ENCODE measurements around the gene DOCK6.
"Not testable (repeated sequence)": the region's sequence is repeated elsewhere in the genome, so short reads cannot be mapped to it uniquely, and the experiment has no call there.

Gene DOCK6

DNA sequence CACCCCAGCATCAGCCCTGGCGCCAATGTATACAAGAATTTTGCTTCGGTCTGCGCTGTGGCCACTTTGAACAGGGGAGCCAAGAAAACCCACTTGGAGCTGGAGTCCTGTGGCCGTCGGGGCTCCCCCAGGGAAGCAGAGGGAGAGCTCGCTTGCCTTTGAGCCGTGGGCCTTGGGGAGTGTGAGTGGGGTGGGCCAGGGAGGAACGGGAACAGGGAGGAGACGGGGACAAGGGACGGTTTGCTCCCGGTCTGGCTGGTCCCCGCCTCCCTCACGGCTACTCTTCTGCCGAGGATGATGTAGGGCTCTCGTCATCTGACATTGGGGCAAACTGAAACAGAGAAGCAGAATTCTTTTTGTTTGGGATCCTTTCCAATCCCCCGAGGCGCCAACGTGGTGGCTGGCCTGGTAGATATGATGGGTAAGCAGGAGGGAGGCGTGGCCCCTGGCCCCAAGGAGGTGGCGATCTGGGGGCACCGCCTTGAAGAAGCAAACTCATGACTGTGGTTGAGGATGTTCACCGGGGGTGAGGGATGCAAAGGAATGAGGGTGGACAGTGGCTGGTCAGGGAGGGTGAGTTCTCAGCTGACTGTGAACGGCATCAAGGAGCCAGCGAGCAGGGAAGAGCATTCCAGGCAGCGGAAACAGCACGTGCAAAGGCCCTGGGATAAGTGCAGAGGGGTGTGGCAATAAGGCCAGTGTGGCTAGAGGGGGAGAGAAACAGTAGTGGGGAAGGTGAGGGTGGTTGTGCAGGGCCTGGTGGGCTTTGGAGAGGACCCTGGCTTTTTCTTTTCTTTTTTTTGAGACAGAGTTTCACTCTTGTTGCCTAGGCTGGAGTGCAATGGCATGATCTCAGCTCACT, 95.8 kb downstream of the DOCK6 start:
- DNase-seq: no peak

DNA sequence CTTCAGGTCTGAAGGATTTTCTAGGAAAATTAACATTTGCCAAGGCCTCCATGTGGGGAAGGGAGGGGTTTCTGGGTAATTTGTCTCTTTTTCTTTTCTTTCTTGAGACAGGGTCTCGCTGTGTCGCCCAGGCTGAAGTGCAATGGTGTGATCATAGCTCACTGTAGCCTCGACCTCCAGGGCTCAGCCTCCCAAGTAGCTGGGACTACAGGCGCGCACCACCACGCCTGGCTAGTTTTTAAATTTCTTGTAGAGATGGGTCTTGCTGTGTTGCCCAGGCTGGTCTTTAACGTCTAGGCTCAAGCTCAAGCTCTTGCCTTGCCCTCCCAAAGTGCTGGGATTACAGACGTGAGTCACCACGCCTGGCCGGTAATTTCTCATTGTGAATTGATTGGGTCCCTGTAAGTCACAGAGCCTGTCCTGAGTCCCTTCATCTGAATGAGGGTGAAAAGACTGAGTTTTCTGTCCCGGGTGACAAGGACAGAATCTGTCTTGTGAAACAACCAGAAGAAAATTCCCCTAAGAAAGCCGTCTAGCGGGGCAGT, 96.8 kb downstream of the DOCK6 start:
- DNase-seq: no peak

DNA sequence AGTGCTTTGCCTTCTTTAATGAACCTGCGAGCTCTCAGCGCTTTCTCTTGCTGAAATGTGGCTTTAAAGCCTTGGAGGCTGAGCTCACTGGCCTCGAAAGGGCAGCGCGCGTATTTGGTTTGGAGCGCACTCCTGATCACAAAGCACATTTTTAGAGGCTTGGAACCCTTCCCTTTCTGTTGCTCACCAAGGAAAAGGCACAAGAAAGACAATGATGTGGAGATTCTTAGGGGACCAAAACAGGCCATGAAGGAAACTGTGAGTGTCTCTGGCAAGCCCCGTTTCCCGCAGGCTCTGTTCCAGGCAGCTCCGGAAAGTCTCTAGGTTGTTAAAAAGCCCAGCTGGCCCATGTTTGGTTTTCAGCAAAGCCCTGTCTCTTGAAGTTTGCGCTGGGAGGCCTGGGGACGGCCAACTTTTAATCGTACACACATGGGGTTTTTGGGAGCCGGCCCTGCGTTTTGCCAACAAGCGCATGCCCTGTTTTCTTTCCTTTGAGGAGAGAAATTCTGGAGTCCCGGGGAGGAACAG, 97.4 kb downstream of the DOCK6 start:
- no peak for DNase-seq

DNA sequence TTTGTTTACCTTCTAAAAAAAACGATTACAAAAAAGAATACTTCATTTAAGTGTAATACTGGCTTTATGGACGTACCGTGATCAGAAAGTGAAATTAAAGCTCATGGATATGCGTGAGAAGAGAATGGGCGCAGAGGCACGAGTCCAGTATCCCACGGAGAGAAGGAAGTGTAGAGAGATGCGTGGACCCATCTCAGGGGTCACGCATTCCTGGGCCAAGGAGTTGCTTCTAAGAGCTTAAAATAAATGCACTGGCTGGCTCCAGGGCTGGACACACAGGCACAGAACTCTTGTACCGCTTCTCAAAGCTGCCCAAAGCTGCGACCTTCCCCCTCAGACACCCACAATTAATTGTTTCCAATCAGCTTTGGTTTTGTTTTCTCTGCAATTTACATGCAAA, 98.0 kb downstream of the DOCK6 start:
- no peak for DNase-seq

DNA sequence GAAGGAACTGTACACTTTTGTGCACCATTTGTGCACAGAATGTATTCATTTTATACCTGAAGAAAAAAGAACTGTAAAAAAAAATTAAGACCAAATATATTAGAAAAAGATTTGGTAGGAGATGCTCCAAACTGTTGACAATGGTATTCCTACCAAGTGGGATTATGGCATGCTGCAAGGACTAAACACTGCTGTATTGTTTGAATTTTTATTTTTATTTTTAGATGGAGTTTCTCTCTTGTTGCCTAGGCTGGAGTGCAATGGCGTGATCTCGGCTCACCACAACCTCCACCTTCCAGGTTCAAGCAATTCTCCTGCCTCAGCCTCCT, 101.9 kb downstream of the DOCK6 start:
- not testable (repeated sequence) for DNase-seq

DNA sequence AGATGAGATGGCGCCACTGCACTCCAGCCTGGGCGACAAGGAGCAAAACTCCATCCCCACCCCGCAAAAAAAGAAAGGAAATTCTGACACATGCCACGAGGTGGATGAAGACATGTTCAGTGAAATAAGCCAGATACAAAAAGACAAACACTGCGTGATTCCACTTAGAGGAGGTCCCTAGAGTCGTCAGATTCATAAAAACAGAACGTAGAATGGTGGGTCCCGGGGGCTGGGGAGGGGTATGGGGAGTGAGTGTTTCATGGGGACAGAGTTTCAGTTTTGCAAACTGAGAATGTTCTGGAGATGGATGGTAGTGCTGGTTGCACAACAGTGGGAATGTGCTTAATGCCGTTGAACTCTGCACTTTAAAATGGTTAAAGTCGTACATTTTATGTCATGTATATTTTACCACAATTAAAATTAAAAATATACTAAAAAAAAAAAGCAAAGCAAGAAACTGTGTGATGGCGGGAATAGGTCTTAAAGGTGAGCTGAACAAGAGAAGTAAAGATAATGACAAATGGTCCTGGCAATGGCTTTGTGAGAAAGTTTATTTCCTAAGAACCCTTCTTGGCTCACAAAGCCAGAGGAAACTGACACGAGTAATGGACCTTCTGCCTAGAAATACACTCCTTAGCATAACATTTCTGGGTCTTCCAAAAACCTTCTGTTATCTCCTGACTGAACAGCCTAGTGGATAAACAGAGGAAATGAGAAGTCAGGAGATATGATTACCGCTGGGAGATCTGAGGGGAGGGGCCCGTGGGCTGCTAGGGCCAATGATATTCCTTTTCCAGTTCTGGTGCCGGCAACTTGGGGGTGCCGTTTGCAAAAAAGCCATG, 102.5 kb downstream of the DOCK6 start:
- DNase-seq: no peak

DNA sequence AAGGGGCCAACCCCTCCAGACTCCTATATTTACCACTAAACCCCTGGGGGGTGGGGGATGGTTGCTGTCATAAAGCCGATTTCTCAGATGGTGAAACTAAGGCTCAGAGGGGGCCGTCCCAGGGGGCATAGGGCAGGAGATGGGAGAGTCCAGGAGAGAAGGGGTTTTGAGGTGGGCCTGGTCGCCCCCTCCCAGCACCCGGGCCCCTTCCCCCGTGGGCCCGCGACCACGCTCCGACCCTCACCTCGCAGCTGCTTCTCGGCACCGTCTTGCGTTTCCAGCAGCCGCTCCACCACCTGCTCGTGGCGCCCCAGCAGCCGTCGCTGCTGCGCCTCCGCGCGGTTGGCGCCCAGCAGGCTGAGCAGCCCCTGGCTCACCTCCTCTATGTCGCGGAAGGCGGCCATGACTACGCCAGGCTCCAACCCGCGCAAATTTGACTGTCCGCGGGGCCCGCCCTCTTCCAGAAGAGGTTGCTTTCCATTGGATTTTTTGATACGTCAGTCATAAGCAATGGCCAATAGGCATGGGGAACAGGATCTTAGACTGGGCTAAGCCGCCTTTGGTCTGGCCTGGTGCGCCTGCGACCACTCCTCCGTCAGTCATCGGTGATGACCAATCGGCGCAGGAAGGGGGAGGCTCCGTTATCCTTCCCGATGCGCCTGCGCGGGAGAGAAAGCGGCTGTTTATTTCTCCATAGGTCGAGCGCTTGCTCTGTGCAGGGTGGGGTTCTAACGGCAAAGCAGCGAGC, 106.8 kb downstream of the DOCK6 start, which contains the start of gene SPC24:
TSS of gene SPC24 (minus strand) at position 410 of the 748 bp plus-strand sequence. CDS start at position 404, 6 bp downstream.
- DNase-seq: peak; percentile 85

DNA sequence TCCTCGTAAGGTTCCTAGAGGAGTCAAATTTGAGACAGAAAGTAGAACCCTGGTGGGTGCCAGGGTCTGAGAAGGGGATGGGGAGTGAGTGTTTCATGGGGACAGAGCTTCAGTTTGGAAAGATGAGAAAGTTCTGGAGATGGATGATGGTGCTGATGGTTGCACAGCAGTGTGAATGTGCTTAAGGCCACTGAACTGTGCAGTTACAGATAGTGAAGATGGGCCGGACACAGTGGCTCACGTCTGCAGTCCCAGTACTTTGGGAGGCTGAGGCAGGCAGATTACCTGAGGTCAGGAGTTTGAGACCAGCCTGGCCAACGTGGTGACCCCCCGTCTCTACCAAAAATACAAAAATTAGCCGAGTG, 107.7 kb downstream of the DOCK6 start:
- DNase-seq: no peak

DNA sequence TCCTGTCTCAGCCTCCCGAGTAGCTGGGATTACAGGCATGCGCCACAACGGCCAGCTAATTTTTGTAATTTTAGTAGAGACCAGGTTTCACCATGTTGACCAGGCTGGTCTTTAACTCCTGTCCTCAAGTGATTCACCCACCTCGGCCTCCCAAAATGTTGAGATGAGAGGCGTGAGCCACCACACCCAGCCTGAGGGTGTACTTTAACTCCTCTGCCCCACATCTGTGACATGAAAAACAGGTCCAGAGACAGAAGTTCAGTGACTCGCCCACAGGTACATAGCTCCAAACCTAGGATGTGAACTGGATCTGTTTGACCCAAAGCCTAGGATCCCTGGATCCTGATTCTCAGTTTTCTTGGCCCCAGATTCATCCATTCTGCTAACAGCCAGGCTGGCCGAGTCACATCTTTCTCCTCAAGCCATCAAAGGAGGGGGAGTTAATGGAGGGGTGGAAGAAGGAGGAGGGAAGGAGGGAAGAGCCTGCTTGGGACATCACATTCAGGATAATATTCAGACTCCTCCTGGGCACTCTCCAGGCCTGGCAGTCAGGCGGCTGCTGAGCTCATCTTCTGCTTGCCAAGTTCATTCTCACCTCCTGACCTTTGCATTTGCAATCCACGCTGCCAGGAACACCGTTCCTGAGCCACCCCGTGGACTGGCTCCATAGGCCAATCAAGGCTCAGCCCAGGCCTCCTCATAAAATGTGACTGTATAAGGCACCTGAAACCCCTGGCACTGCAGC, 109.8 kb downstream of the DOCK6 start:
- DNase-seq: no peak

DNA sequence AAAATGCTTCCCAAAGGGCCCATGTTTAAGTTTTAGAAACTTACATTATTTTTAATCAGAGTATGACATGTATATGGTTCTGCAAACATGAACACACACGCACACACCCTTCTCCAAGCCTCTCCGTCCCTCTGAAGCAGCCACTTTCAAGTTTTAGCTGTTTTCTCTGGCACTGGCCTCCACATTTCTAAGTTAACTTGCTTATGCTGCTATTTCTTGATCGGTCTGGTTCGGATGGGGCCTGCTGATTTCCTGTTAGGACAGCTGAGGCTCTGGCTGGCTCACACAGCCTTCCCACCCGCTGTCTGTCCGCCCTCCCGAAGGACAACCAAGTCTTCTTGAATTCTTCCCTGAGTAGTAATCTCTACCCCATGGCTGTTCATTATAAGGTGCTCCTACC, 111.1 kb downstream of the DOCK6 start:
- DNase-seq: no peak
